Urinary bladder (tissue), 4 donors: ENCODE measurements around the gene SEC22A. TPM values are rescaled to one million over a fixed set of nuclear protein-coding genes. Genes with fewer than 3 reads are reported as not detected.
A peak's percentile ranks its signal among the peaks of the same experiment; 100 is the strongest.

Source experiments
- DNase-seq: peaks from one replicate; pipeline ENCODE4 v3.0.0-alpha.2; 2015; ENCODE audit errors: extremely low spot score
- H3K27ac ChIP-seq: one replicate; pipeline ENCODE4 v1.5.1; 2013; ENCODE audit warnings: low read depth, mild to moderate bottlenecking, moderate library complexity
- H3K36me3 ChIP-seq: one replicate; pipeline ENCODE4 v1.6.1; 2013; ENCODE audit warnings: mild to moderate bottlenecking, moderate library complexity; ENCODE audit not compliant: insufficient read depth
- H3K4me1 ChIP-seq: one replicate; pipeline ENCODE4 v1.6.1; 2013; ENCODE audit warnings: mild to moderate bottlenecking, moderate library complexity; ENCODE audit not compliant: insufficient read depth
- H3K4me3 ChIP-seq: one replicate; pipeline ENCODE4 v1.5.1; 2013; ENCODE audit warnings: low read depth, low read length
- WGBS: extraction: QIAGEN DNeasy Blood & Tissue Kit; methylation state at CpG from one replicate; pipeline ENCODE4 v1.1.7; 2013; 5-methylcytosine and 5-hydroxymethylcytosine counted together
- polyA plus RNA-seq: library from polyadenylated mRNA; stranded (reverse); fragments of 200-250 nt; gene quantifications from one replicate; pipeline ENCODE4 v1.2.3, GENCODE V29; 2013
- total RNA-seq: library from RNA; depleted of rRNA; stranded (reverse); fragments of >200 nt; gene quantifications from one replicate; pipeline ENCODE4 v1.2.3, GENCODE V29; 2014
- donor health status: healthy with polysubstance abuse.
- donor health status: healthy.

The SEC22A gene
- total and polyA plus RNA-seq, 2 donors: 13.9 to 65.4 TPM

- Histone ChIP-seq H3K36me3 (no peaks in the 10 kb centered on the region), H3K27ac (no peak overlapping the region), H3K4me3 (no peak overlapping the region), H3K4me1 (no peaks in the 10 kb centered on the region)
- 94% methylated on average over 7 of the region's 7 CpGs for WGBS
- no peak for DNase-seq
Measured at GRCh38 chr3:123161167-123161566, 40.6 kb upstream of the SEC22A start.

DNA sequence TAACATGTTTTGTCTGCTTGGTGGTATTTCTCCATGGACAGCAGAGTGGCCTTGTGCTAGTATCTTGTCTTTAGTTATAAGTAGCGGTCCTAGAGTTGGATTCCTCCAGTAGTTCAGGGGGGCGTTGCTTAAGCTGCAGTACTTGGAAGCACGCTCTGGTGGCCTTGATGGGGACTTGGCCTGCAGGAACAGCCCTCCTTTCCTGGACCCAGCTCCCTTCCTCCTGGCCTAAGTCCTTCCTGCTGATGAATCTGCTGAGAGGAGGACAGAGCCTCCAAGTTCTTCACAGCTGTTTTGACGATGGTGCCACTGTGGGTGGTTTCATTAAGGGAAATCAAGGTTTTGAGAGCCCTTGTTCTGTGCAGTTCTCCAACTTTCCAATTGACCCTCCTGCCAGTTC, 38.6 kb upstream of the SEC22A start:
- Histone ChIP-seq H3K4me3 (no peak overlapping the region), H3K36me3 (no peaks in the 10 kb centered on the region), H3K27ac (no peak overlapping the region), H3K4me1 (no peaks in the 10 kb centered on the region)
- DNase-seq: no peak
- WGBS: 81% methylated on average over 4 of the region's 4 CpGs

GRCh38 chr3:123165163-123165562, 36.6 kb upstream of the SEC22A start:
- no peaks in the 10 kb centered on the region for H3K36me3 ChIP-seq
- WGBS: 94% methylated on average over 1 of the region's 1 CpG
- no peak for DNase-seq
- H3K27ac ChIP-seq: no peak overlapping the region
- no peak overlapping the region for H3K4me3 ChIP-seq
- H3K4me1 ChIP-seq: no peaks in the 10 kb centered on the region

DNA sequence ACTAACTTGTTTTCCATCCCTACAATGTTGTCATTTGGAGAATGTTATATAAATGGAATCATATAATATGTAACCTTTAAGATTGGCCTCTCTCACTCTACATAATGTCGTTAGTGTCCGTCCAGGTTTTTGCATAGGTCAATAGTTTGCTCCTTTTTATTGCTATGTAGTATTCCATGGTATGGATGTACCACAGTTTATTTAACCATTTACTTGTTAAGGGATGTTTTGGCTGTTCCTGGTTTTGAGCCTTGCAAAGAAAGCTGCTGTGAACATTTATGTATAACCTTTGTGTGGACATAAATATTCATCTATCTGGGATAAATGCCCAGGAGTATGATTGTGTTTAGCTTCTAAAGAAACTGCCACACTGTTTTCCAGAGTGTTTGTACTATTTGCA, 34.1 kb upstream of the SEC22A start:
- Histone ChIP-seq H3K36me3 (no peaks in the 10 kb centered on the region), H3K4me1 (no peaks in the 10 kb centered on the region), H3K27ac (no peak overlapping the region), H3K4me3 (no peak overlapping the region)
- WGBS: 98% methylated on average over 2 of the region's 2 CpGs
- DNase-seq: no peak

DNA sequence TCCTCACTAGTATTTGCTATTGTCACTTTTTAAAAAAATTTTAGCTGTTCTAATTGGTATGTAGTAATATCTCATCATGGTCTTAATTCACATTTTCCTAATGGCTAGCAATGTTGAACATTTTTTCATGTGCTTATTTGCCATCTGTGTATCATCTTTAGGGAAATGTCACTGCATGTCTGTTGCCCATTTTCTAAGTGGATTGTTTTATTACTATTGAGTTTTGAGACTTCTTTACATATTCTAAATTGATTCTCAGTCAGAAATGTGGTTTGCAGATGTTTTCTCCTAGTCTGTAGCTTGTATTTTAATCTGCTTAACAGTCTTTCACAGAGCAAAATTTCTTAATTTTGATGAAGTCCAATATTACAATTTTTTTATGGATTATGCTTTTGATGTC, 33.6 kb upstream of the SEC22A start:
- Histone ChIP-seq H3K4me1 (no peaks in the 10 kb centered on the region), H3K27ac (no peak overlapping the region), H3K4me3 (no peak overlapping the region), H3K36me3 (no peaks in the 10 kb centered on the region)
- no peak for DNase-seq

- Histone ChIP-seq H3K4me3 (no peak overlapping the region), H3K27ac (no peak overlapping the region), H3K4me1 (no peaks in the 10 kb centered on the region), H3K36me3 (no peaks in the 10 kb centered on the region)
- no peak for DNase-seq
- WGBS: 60% methylated on average over 2 of the region's 2 CpGs
Measured at GRCh38 chr3:123168605-123169004, 33.1 kb upstream of the SEC22A start.

- 33% methylated on average over 5 of the region's 5 CpGs for WGBS
- no peaks in the 10 kb centered on the region for H3K36me3 ChIP-seq
- H3K27ac ChIP-seq: no peak overlapping the region
Measured at GRCh38 chr3:123169492-123169929, 32.2 kb upstream of the SEC22A start.

GRCh38 chr3:123169930-123170329, 31.8 kb upstream of the SEC22A start:
- 63% methylated on average over 2 of the region's 2 CpGs for WGBS
- DNase-seq: no peak
- no peaks in the 10 kb centered on the region for H3K4me1 ChIP-seq
- no peak overlapping the region for H3K4me3 ChIP-seq
- H3K27ac ChIP-seq: no peak overlapping the region
- H3K36me3 ChIP-seq: no peaks in the 10 kb centered on the region

More at GRCh38 chr3:123169492-123169929, 32.2 kb upstream of the SEC22A start:
- Histone ChIP-seq H3K4me3 (no peak overlapping the region), H3K4me1 (no peaks in the 10 kb centered on the region)
- no peak for DNase-seq

- no peak overlapping the region for H3K4me3 ChIP-seq
- no peaks in the 10 kb centered on the region for H3K36me3 ChIP-seq
- no peak overlapping the region for H3K27ac ChIP-seq
- 93% methylated on average over 5 of the region's 5 CpGs for WGBS
- DNase-seq: no peak
- no peaks in the 10 kb centered on the region for H3K4me1 ChIP-seq
Measured at GRCh38 chr3:123180791-123181190, 21.0 kb upstream of the SEC22A start.

- H3K27ac ChIP-seq: no peak overlapping the region
- no peak for DNase-seq
- 73% methylated on average over 2 of the region's 2 CpGs for whole genome bisulfite sequencing
- H3K36me3 ChIP-seq: no peaks in the 10 kb centered on the region
- H3K4me1 ChIP-seq: no peaks in the 10 kb centered on the region
- no peak overlapping the region for H3K4me3 ChIP-seq
Measured at GRCh38 chr3:123186695-123187094, 15.0 kb upstream of the SEC22A start.

GRCh38 chr3:123188058-123188457, 13.7 kb upstream of the SEC22A start:
- Histone ChIP-seq H3K36me3 (no peaks in the 10 kb centered on the region), H3K4me1 (no peaks in the 10 kb centered on the region), H3K4me3 (no peak overlapping the region), H3K27ac (no peak overlapping the region)
- no peak for DNase-seq
- WGBS: 78% methylated on average over 6 of the region's 6 CpGs

GRCh38 chr3:123193448-123194101, 8.2 kb upstream of the SEC22A start:
- Histone ChIP-seq H3K36me3 (no peaks in the 10 kb centered on the region), H3K4me1 (no peaks in the 10 kb centered on the region), H3K27ac (no peak overlapping the region), H3K4me3 (no peak overlapping the region)
- 64% methylated on average over 5 of the region's 5 CpGs for WGBS
- no peak for DNase-seq

DNA sequence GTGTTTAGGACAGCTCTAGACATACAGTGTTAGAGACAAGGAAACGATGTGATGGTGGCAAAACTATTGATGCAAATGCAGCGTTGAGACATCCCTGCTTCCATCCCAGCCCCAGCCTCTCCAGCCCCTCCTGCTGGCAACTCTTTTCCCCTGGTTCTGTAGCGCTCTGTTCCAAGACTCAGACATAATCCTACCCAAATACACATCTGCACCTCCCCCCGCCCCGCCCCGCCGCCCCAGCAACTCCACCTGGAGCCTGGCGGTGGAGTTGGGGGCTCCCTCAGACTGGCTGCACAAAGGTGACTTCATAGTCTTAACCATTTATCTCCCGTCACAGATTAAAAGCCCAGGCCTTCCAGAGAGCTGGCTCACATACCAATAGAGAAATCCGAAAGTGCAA, 7.2 kb upstream of the SEC22A start:
- H3K4me3 ChIP-seq: no peak overlapping the region
- no peak for DNase-seq
- no peaks in the 10 kb centered on the region for H3K4me1 ChIP-seq
- H3K27ac ChIP-seq: no peak overlapping the region
- WGBS: 28% methylated on average over 10 of the region's 10 CpGs
- H3K36me3 ChIP-seq: no peaks in the 10 kb centered on the region

GRCh38 chr3:123198372-123198771, 3.4 kb upstream of the SEC22A start:
- WGBS: 91% methylated on average over 1 of the region's 1 CpG
- Histone ChIP-seq H3K4me1 (no peaks in the 10 kb centered on the region), H3K36me3 (no peaks in the 10 kb centered on the region), H3K27ac (no peak overlapping the region), H3K4me3 (no peak overlapping the region)
- no peak for DNase-seq

DNA sequence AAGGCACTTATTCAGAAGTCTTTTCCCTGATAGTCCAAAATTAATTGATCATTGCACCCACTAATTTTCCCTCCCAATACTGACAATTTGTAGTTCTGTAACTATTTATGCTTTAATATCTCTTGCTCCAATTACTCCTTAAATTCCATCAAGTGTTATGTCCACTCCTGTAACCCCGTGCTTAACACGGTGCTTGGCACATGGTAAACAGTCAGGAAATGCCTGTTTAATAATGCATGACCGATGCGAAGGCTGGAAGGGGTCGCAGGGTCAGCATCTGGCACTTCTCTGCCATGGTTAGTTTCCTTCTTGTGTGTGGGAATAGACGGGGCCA, 553 bp upstream of the SEC22A start:
- peak overlapping the region; percentile 56 for H3K4me3 ChIP-seq
- DNase-seq: no peak
- WGBS: 5% methylated on average over 6 of the region's 6 CpGs
- H3K36me3 ChIP-seq: no peaks in the 10 kb centered on the region
- H3K4me1 ChIP-seq: no peaks in the 10 kb centered on the region
- H3K27ac ChIP-seq: no peak overlapping the region
